Measurements from ENCODE around the gene C6orf62.
"Not testable (repeated sequence)": the region's sequence is repeated elsewhere in the genome, so short reads cannot be mapped to it uniquely, and the experiment has no call there.

GRCh38 chr6:24716602-24717148, 2.3 kb downstream of the C6orf62 start:
- TF ChIP-seq, protein P1, sequence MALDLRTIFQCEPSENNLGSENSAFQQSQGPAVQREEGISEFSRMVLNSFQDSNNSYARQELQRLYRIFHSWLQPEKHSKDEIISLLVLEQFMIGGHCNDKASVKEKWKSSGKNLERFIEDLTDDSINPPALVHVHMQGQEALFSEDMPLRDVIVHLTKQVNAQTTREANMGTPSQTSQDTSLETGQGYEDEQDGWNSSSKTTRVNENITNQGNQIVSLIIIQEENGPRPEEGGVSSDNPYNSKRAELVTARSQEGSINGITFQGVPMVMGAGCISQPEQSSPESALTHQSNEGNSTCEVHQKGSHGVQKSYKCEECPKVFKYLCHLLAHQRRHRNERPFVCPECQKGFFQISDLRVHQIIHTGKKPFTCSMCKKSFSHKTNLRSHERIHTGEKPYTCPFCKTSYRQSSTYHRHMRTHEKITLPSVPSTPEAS (tag by site-specific recombination; IDR thresholded peaks at IDR 0.05): not testable (repeated sequence)
- TF ChIP-seq, protein P2, sequence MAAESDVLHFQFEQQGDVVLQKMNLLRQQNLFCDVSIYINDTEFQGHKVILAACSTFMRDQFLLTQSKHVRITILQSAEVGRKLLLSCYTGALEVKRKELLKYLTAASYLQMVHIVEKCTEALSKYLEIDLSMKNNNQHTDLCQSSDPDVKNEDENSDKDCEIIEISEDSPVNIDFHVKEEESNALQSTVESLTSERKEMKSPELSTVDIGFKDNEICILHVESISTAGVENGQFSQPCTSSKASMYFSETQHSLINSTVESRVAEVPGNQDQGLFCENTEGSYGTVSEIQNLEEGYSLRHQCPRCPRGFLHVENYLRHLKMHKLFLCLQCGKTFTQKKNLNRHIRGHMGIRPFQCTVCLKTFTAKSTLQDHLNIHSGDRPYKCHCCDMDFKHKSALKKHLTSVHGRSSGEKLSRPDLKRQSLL (tag by site-specific recombination; IDR thresholded peaks at IDR 0.05): not testable (repeated sequence)
- TF ChIP-seq, protein P3, sequence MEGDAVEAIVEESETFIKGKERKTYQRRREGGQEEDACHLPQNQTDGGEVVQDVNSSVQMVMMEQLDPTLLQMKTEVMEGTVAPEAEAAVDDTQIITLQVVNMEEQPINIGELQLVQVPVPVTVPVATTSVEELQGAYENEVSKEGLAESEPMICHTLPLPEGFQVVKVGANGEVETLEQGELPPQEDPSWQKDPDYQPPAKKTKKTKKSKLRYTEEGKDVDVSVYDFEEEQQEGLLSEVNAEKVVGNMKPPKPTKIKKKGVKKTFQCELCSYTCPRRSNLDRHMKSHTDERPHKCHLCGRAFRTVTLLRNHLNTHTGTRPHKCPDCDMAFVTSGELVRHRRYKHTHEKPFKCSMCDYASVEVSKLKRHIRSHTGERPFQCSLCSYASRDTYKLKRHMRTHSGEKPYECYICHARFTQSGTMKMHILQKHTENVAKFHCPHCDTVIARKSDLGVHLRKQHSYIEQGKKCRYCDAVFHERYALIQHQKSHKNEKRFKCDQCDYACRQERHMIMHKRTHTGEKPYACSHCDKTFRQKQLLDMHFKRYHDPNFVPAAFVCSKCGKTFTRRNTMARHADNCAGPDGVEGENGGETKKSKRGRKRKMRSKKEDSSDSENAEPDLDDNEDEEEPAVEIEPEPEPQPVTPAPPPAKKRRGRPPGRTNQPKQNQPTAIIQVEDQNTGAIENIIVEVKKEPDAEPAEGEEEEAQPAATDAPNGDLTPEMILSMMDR (tag by site-specific recombination; IDR thresholded peaks at IDR 0.05): not testable (repeated sequence)

Measured in HEK293 (cell line).